Measurements from ENCODE around the gene NAT10.

Gene NAT10

GRCh38 chr11:34150494-34151151, 45.2 kb downstream of the NAT10 start:
- ATAC-seq, result peak; percentile 8; the same call in 1 of the 3 replicates
- no peak for TF ChIP-seq ZFP30 (CRISPR knock-in tag; IDR thresholded peaks at IDR 0.05)
- peak; percentile 61 for TF ChIP-seq TCF4 (CRISPR knock-in tag; IDR thresholded peaks at IDR 0.05; ENCODE audit: borderline replicate concordance)
- TF ChIP-seq, protein P1, sequence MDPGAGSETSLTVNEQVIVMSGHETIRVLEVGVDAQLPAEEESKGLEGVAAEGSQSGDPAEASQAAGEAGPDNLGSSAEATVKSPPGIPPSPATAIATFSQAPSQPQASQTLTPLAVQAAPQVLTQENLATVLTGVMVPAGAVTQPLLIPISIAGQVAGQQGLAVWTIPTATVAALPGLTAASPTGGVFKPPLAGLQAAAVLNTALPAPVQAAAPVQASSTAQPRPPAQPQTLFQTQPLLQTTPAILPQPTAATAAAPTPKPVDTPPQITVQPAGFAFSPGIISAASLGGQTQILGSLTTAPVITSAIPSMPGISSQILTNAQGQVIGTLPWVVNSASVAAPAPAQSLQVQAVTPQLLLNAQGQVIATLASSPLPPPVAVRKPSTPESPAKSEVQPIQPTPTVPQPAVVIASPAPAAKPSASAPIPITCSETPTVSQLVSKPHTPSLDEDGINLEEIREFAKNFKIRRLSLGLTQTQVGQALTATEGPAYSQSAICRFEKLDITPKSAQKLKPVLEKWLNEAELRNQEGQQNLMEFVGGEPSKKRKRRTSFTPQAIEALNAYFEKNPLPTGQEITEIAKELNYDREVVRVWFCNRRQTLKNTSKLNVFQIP (CRISPR knock-in tag; IDR thresholded peaks at IDR 0.05; ENCODE audit: borderline replicate concordance, low read depth), result no peak
- TF ChIP-seq, protein P2, sequence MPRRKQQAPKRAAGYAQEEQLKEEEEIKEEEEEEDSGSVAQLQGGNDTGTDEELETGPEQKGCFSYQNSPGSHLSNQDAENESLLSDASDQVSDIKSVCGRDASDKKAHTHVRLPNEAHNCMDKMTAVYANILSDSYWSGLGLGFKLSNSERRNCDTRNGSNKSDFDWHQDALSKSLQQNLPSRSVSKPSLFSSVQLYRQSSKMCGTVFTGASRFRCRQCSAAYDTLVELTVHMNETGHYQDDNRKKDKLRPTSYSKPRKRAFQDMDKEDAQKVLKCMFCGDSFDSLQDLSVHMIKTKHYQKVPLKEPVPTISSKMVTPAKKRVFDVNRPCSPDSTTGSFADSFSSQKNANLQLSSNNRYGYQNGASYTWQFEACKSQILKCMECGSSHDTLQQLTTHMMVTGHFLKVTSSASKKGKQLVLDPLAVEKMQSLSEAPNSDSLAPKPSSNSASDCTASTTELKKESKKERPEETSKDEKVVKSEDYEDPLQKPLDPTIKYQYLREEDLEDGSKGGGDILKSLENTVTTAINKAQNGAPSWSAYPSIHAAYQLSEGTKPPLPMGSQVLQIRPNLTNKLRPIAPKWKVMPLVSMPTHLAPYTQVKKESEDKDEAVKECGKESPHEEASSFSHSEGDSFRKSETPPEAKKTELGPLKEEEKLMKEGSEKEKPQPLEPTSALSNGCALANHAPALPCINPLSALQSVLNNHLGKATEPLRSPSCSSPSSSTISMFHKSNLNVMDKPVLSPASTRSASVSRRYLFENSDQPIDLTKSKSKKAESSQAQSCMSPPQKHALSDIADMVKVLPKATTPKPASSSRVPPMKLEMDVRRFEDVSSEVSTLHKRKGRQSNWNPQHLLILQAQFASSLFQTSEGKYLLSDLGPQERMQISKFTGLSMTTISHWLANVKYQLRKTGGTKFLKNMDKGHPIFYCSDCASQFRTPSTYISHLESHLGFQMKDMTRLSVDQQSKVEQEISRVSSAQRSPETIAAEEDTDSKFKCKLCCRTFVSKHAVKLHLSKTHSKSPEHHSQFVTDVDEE (CRISPR knock-in tag; IDR thresholded peaks at IDR 0.05), result peak; percentile 48; the same call in 1 of the 2 replicates
- TF ChIP-seq ESRRG (CRISPR knock-in tag; IDR thresholded peaks at IDR 0.05), result no peak

DNA sequence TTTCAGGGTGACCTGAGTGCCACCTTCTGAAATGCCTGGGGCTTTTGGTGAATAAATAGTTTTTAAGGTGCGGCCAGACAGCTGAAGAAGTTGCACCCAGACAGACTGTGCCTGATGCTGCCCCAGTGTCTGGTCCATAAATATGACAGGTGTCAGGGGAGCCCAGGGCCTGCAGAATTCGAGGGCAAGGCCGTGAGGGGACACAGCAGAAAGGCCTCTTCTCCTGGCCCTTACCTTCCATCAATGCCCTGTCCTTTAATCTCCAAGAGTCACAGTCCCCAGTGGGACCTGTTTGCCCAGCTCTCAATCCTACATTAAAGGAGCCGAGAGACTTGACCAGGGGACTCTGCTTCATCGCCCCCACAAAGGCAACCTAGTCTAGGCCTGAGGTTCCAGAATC, 45.7 kb downstream of the NAT10 start:
- ATAC-seq, result no peak
- no peak for TF ChIP-seq ZFP3 (CRISPR knock-in tag; IDR thresholded peaks at IDR 0.05)

GRCh38 chr11:34151916-34152845, 46.8 kb downstream of the NAT10 start:
- ATAC-seq, result no peak
- TF ChIP-seq, protein P2 (CRISPR knock-in tag; IDR thresholded peaks at IDR 0.05), result no peak
- TF ChIP-seq ZNF8 (CRISPR knock-in tag; IDR thresholded peaks at IDR 0.05) (no peak), ZNF565 (CRISPR knock-in tag; conservative IDR thresholded peaks at IDR 0.05; ENCODE audit: low read depth) (no peak), TOX (CRISPR knock-in tag; IDR thresholded peaks at IDR 0.05; ENCODE audit: borderline replicate concordance) (no peak), RARB (CRISPR knock-in tag; IDR thresholded peaks at IDR 0.05) (no peak), PPARA (CRISPR knock-in tag; IDR thresholded peaks at IDR 0.05; ENCODE audit: borderline replicate concordance) (no peak), TCF4 (CRISPR knock-in tag; IDR thresholded peaks at IDR 0.05; ENCODE audit: borderline replicate concordance) (no peak), PATZ1 (CRISPR knock-in tag; IDR thresholded peaks at IDR 0.05; ENCODE audit: borderline replicate concordance) (no peak), ARNTL (CRISPR knock-in tag; IDR thresholded peaks at IDR 0.05; ENCODE audit: borderline replicate concordance, low read depth) (no peak), CREB5 (CRISPR knock-in tag; IDR thresholded peaks at IDR 0.05; ENCODE audit: low read depth) (no peak), ESRRG (CRISPR knock-in tag; IDR thresholded peaks at IDR 0.05) (no peak), CSDC2 (CRISPR knock-in tag; IDR thresholded peaks at IDR 0.05) (no peak), ISL1 (CRISPR knock-in tag; IDR thresholded peaks at IDR 0.05) (no peak), BACH2 (CRISPR knock-in tag; IDR thresholded peaks at IDR 0.05; ENCODE audit: borderline replicate concordance) (no peak), ZNF70 (CRISPR knock-in tag; IDR thresholded peaks at IDR 0.05) (no peak)
